ENCODE results near the gene SPATA17. TPM values are rescaled to one million over a fixed set of nuclear protein-coding genes. Genes with fewer than 3 reads are reported as not detected.

Gene SPATA17
- total and polyA plus RNA-seq, 2 of the 13 experiments (the other 11 are each of a cell fraction or from before 2014, with no cell fraction given) = 0.48 to 1.7 TPM

- no peak for TF ChIP-seq ZNF589 (CRISPR knock-in tag; conservative IDR thresholded peaks at IDR 0.05)
- no peak for TF ChIP-seq ZNF891 (CRISPR knock-in tag; IDR thresholded peaks at IDR 0.05)
- no peak for TF ChIP-seq WIZ (CRISPR knock-in tag; IDR thresholded peaks at IDR 0.05)
- TF ChIP-seq MEIS1 (CRISPR knock-in tag; IDR thresholded peaks at IDR 0.05; ENCODE audit: borderline replicate concordance) = peak; percentile 52; the same call in 1 of the 2 replicates
- no peak for TF ChIP-seq HNF4A (CRISPR knock-in tag; IDR thresholded peaks at IDR 0.05)
- no peak for TF ChIP-seq IRX3 (CRISPR knock-in tag; IDR thresholded peaks at IDR 0.05; ENCODE audit: borderline replicate concordance, low read depth)
- 0 out of 2 replicates have a peak, but pooled peaks have one; percentile 16 for TF ChIP-seq ZBTB43 (CRISPR knock-in tag; conservative IDR thresholded peaks at IDR 0.05)
- 0 out of 2 replicates have a peak, but pooled peaks have one; percentile 56 for TF ChIP-seq BRF2 (CRISPR knock-in tag; IDR thresholded peaks at IDR 0.05)
- no peak for TF ChIP-seq CENPT (CRISPR knock-in tag; IDR thresholded peaks at IDR 0.05; ENCODE audit: low read depth)
- TF ChIP-seq THAP9 (CRISPR knock-in tag; IDR thresholded peaks at IDR 0.05; ENCODE audit: borderline replicate concordance) = peak; percentile 69; the same call in 1 of the 2 replicates
- TF ChIP-seq, protein P1, sequence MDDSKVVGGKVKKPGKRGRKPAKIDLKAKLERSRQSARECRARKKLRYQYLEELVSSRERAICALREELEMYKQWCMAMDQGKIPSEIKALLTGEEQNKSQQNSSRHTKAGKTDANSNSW (CRISPR knock-in tag; IDR thresholded peaks at IDR 0.05; ENCODE audit: borderline replicate concordance) = no peak
- TF ChIP-seq HIVEP1 (CRISPR knock-in tag; IDR thresholded peaks at IDR 0.05) = peak; percentile 71; the same call in 1 of the 2 replicates
- TF ChIP-seq, protein P2, sequence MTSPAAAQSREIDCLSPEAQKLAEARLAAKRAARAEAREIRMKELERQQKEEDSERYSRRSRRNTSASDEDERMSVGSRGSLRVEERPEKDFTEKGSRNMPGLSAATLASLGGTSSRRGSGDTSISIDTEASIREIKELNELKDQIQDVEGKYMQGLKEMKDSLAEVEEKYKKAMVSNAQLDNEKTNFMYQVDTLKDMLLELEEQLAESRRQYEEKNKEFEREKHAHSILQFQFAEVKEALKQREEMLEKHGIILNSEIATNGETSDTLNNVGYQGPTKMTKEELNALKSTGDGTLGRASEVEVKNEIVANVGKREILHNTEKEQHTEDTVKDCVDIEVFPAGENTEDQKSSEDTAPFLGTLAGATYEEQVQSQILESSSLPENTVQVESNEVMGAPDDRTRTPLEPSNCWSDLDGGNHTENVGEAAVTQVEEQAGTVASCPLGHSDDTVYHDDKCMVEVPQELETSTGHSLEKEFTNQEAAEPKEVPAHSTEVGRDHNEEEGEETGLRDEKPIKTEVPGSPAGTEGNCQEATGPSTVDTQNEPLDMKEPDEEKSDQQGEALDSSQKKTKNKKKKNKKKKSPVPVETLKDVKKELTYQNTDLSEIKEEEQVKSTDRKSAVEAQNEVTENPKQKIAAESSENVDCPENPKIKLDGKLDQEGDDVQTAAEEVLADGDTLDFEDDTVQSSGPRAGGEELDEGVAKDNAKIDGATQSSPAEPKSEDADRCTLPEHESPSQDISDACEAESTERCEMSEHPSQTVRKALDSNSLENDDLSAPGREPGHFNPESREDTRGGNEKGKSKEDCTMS (CRISPR knock-in tag; conservative IDR thresholded peaks at IDR 0.05) = no peak
- TF ChIP-seq ZSCAN22 (CRISPR knock-in tag; IDR thresholded peaks at IDR 0.05) = no peak
- TF ChIP-seq GATAD2A (CRISPR knock-in tag; IDR thresholded peaks at IDR 0.05) = peak; percentile 10; the same call in 1 of the 2 replicates
- no peak for TF ChIP-seq SRY (CRISPR knock-in tag; IDR thresholded peaks at IDR 0.05)
- TF ChIP-seq ZNF607 (CRISPR knock-in tag; IDR thresholded peaks at IDR 0.05; ENCODE audit: borderline replicate concordance) = peak; percentile 52; the same call in 1 of the 2 replicates
- no peak for TF ChIP-seq ZNF563 (CRISPR knock-in tag; IDR thresholded peaks at IDR 0.05)
- TF ChIP-seq ELK4 (CRISPR knock-in tag; IDR thresholded peaks at IDR 0.05; ENCODE audit: borderline replicate concordance) = no peak
Measured at GRCh38 chr1:217630711-217631591, at the start of gene SPATA17, which contains the start of gene GPATCH2 (continued).

All from HepG2 (cell line).